ENCODE results near the gene ARMCX4.

The ARMCX4 gene

GRCh38 chrX:101483705-101484104 is 1.6 kb upstream of the ARMCX4 start:
- CTCF ChIA-PET = no interaction called here
- Histone ChIP-seq H3K27ac (ENCODE audit: extremely low read depth, low read depth, low read length) (no peak overlapping the region), H3K4me1 (ENCODE audit: control insufficient read depth, insufficient read depth, low read length) (0 out of 2 replicates have a peak, but pooled peaks cover 3% of the 10 kb centered on the region), H3K4me3 (ENCODE audit: low read depth, low read length) (no peak overlapping the region), H3K9me3 (ENCODE audit: control insufficient read depth, insufficient read depth, low read depth, low read length) (no peaks in the 10 kb centered on the region), H3K36me3 (ENCODE audit: control insufficient read depth in 2 of 2, insufficient read depth in 1 of 2, low read length in 2 of 2) (no peaks in the 10 kb centered on the region)
- POLR2A ChIA-PET = no interaction called here
- TF ChIP-seq KLF1 (tag by site-specific recombination; IDR thresholded peaks at IDR 0.05) (no peak), SALL2 (tag by site-specific recombination; IDR thresholded peaks at IDR 0.05; ENCODE audit: borderline replicate concordance) (no peak), ZNF362 (tag by site-specific recombination; IDR thresholded peaks at IDR 0.05) (no peak), ZNF548 (tag by site-specific recombination; IDR thresholded peaks at IDR 0.05) (no peak), ZBTB21 (tag by site-specific recombination; IDR thresholded peaks at IDR 0.05) (no peak), ZIC2 (tag by site-specific recombination; IDR thresholded peaks at IDR 0.05) (no peak), YY1 (tag by site-specific recombination; IDR thresholded peaks at IDR 0.05) (no peak), OSR2 (tag by site-specific recombination; IDR thresholded peaks at IDR 0.05) (no peak), ZNF391 (tag by site-specific recombination; IDR thresholded peaks at IDR 0.05; ENCODE audit: borderline replicate concordance, low read depth) (no peak), ZNF488 (tag by site-specific recombination; IDR thresholded peaks at IDR 0.05) (no peak), ZNF670 (tag by site-specific recombination; IDR thresholded peaks at IDR 0.05; ENCODE audit: low read depth) (no peak), ZNF302 (tag by site-specific recombination; IDR thresholded peaks at IDR 0.05; ENCODE audit: low read depth) (no peak)
- TF ChIP-seq, protein P1, sequence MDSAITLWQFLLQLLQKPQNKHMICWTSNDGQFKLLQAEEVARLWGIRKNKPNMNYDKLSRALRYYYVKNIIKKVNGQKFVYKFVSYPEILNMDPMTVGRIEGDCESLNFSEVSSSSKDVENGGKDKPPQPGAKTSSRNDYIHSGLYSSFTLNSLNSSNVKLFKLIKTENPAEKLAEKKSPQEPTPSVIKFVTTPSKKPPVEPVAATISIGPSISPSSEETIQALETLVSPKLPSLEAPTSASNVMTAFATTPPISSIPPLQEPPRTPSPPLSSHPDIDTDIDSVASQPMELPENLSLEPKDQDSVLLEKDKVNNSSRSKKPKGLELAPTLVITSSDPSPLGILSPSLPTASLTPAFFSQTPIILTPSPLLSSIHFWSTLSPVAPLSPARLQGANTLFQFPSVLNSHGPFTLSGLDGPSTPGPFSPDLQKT (IDR thresholded peaks at IDR 0.05; ENCODE audit: borderline replicate concordance, low read depth, low read length) = no peak

DNA sequence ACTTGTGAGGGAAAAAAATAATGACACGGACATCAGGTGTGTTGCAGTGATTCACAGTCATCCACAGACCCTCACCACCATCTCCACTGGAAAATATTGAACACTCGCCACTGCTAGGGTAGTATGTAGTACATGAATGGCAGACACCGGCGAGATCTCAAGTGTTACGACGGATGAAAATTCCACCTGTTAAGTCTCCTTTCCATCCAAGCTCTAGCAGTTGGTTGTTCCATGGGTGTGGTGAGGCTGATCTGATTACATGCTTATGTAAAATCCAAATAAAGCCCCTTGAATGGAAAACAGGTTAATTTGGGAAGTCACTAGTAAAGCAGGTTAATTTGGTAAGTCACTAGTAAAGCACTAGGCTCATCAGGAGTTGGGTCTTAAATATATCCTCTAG is 1.1 kb upstream of the ARMCX4 start:
- CTCF ChIA-PET = interaction anchor here (1.2 kb wide), 1 partner anchor 21 kb away, joined by 3 read pairs; no protein-coding TSS in a partner anchor
- 0 out of 2 replicates have a peak, but pooled peaks cover 3% of the 10 kb centered on the region for H3K4me1 ChIP-seq (ENCODE audit: control insufficient read depth, insufficient read depth, low read length)
- H3K36me3 ChIP-seq (ENCODE audit: control insufficient read depth in 2 of 2, insufficient read depth in 1 of 2, low read length in 2 of 2) = no peaks in the 10 kb centered on the region
- no peak overlapping the region for H3K4me3 ChIP-seq (ENCODE audit: low read depth, low read length)
- POLR2A ChIA-PET = no interaction called here
- TF ChIP-seq ZNF596 (tag by site-specific recombination; IDR thresholded peaks at IDR 0.05) (no peak), ZNF280D (tag by site-specific recombination; IDR thresholded peaks at IDR 0.05) (no peak), ZNF350 (tag by site-specific recombination; IDR thresholded peaks at IDR 0.05) (no peak), ZNF776 (tag by site-specific recombination; IDR thresholded peaks at IDR 0.05; ENCODE audit: borderline replicate concordance) (no peak), ZNF626 (tag by site-specific recombination; IDR thresholded peaks at IDR 0.05) (no peak)
- TF ChIP-seq, protein P2, sequence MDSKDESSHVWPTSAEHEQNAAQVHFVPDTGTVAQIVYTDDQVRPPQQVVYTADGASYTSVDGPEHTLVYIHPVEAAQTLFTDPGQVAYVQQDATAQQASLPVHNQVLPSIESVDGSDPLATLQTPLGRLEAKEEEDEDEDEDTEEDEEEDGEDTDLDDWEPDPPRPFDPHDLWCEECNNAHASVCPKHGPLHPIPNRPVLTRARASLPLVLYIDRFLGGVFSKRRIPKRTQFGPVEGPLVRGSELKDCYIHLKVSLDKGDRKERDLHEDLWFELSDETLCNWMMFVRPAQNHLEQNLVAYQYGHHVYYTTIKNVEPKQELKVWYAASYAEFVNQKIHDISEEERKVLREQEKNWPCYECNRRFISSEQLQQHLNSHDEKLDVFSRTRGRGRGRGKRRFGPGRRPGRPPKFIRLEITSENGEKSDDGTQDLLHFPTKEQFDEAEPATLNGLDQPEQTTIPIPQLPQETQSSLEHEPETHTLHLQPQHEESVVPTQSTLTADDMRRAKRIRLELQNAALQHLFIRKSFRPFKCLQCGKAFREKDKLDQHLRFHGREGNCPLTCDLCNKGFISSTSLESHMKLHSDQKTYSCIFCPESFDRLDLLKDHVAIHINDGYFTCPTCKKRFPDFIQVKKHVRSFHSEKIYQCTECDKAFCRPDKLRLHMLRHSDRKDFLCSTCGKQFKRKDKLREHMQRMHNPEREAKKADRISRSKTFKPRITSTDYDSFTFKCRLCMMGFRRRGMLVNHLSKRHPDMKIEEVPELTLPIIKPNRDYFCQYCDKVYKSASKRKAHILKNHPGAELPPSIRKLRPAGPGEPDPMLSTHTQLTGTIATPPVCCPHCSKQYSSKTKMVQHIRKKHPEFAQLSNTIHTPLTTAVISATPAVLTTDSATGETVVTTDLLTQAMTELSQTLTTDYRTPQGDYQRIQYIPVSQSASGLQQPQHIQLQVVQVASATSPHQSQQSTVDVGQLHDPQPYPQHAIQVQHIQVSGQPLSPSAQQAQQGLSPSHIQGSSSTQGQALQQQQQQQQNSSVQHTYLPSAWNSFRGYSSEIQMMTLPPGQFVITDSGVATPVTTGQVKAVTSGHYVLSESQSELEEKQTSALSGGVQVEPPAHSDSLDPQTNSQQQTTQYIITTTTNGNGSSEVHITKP (tag by site-specific recombination; IDR thresholded peaks at IDR 0.05) = no peak
- H3K27ac ChIP-seq (ENCODE audit: extremely low read depth, low read depth, low read length) = no peak overlapping the region
- no peaks in the 10 kb centered on the region for H3K9me3 ChIP-seq (ENCODE audit: control insufficient read depth, insufficient read depth, low read depth, low read length)

All from HEK293 (cell line).